A673 (cell line): ENCODE measurements around the gene PLA2G4C.

Experiments used
- EZH2 ChIP-seq: fragments of 200-600 bp; sonication (generic); IDR thresholded peaks from 2 replicates; pipeline ENCODE4 v1.6.1; 2017; ENCODE audit warnings: borderline replicate concordance, low read depth, mild to moderate bottlenecking, mixed read lengths, antibody characterized with exemption, low read length; ENCODE audit not compliant: poor library complexity, severe bottlenecking
- TF ChIP-seq, protein P1 (sequence below): fragments of 300-800, 200-600 bp; sonication (generic); conservative IDR thresholded peaks from 2 replicates; pipeline ENCODE4 v1.5.1; 2017; ENCODE audit warnings: low read depth, mild to moderate bottlenecking, antibody characterized with exemption, low read length, moderate library complexity, mixed read lengths

- TF ChIP-seq EZH2: no peak
- TF ChIP-seq, protein P1, sequence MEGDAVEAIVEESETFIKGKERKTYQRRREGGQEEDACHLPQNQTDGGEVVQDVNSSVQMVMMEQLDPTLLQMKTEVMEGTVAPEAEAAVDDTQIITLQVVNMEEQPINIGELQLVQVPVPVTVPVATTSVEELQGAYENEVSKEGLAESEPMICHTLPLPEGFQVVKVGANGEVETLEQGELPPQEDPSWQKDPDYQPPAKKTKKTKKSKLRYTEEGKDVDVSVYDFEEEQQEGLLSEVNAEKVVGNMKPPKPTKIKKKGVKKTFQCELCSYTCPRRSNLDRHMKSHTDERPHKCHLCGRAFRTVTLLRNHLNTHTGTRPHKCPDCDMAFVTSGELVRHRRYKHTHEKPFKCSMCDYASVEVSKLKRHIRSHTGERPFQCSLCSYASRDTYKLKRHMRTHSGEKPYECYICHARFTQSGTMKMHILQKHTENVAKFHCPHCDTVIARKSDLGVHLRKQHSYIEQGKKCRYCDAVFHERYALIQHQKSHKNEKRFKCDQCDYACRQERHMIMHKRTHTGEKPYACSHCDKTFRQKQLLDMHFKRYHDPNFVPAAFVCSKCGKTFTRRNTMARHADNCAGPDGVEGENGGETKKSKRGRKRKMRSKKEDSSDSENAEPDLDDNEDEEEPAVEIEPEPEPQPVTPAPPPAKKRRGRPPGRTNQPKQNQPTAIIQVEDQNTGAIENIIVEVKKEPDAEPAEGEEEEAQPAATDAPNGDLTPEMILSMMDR: no peak
These were observed 29.5 kb downstream of the PLA2G4C start for GRCh38 chr19:48081106-48081505.
